A673 (cell line): ENCODE measurements around the gene ARHGEF9.

ENCODE experiments used
- EZH2 ChIP-seq: fragments of 200-600 bp; sonication (generic); IDR thresholded peaks from 2 replicates; pipeline ENCODE4 v1.6.1; 2017; ENCODE audit warnings: borderline replicate concordance, low read depth, mild to moderate bottlenecking, mixed read lengths, antibody characterized with exemption, low read length; ENCODE audit not compliant: poor library complexity, severe bottlenecking
- TF ChIP-seq, protein P1 (sequence below): fragments of 300-800, 200-600 bp; sonication (generic); conservative IDR thresholded peaks from 2 replicates; pipeline ENCODE4 v1.5.1; 2017; ENCODE audit warnings: low read depth, mild to moderate bottlenecking, antibody characterized with exemption, low read length, moderate library complexity, mixed read lengths

DNA sequence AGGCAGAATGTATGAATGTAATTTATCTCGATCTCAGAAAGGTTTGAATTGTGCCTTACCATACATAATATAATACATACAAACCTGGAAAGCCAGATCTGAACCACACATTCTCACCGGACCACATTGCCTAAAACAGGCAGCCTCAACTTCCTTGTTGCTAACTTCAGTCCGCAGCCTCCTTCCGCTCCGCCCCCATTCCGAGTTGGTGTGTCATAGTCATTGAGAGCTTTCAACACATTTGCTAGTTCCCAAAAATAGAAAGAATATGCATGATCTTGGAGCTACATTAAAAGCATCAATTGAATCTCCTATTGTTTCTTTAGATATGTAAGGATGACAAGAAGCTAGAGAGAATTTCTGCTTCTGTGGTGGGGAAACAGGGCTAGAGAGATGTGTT lies 127.2 kb downstream of the ARHGEF9 start:
- TF ChIP-seq, protein P1, sequence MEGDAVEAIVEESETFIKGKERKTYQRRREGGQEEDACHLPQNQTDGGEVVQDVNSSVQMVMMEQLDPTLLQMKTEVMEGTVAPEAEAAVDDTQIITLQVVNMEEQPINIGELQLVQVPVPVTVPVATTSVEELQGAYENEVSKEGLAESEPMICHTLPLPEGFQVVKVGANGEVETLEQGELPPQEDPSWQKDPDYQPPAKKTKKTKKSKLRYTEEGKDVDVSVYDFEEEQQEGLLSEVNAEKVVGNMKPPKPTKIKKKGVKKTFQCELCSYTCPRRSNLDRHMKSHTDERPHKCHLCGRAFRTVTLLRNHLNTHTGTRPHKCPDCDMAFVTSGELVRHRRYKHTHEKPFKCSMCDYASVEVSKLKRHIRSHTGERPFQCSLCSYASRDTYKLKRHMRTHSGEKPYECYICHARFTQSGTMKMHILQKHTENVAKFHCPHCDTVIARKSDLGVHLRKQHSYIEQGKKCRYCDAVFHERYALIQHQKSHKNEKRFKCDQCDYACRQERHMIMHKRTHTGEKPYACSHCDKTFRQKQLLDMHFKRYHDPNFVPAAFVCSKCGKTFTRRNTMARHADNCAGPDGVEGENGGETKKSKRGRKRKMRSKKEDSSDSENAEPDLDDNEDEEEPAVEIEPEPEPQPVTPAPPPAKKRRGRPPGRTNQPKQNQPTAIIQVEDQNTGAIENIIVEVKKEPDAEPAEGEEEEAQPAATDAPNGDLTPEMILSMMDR, result no peak
- no peak for TF ChIP-seq EZH2
